ENCODE results near the gene PPFIA1.

PPFIA1 gene

DNA sequence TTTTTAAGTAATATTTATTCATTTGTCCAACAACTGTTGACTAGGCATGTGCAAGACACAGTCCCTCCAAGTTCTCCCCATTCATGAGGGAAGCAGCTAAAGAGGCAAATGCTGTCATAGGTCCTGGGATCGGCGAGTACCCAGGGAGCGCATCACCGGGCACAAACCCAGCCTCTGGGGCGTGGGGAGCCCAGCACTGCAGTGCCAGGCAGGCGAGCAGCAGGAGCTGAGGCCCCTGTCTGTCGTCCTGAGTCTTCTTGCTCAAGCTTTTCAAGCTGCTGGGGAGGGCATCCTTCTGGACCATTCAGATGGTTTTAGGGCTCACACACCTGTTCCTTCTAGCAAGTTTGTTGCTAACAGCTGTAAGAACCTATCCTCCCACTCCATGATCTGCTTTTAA, 62.1 kb downstream of the PPFIA1 start:
- H3F3A ChIP-seq (ENCODE audit: insufficient read depth): no peaks in the 10 kb centered on the region
- no peak overlapping the region for H3K9ac ChIP-seq (ENCODE audit: low read length)
- no peak for TF ChIP-seq EZH2phosphoT487 (conservative IDR thresholded peaks at IDR 0.05; ENCODE audit: low read length)
- TF ChIP-seq, protein P1, sequence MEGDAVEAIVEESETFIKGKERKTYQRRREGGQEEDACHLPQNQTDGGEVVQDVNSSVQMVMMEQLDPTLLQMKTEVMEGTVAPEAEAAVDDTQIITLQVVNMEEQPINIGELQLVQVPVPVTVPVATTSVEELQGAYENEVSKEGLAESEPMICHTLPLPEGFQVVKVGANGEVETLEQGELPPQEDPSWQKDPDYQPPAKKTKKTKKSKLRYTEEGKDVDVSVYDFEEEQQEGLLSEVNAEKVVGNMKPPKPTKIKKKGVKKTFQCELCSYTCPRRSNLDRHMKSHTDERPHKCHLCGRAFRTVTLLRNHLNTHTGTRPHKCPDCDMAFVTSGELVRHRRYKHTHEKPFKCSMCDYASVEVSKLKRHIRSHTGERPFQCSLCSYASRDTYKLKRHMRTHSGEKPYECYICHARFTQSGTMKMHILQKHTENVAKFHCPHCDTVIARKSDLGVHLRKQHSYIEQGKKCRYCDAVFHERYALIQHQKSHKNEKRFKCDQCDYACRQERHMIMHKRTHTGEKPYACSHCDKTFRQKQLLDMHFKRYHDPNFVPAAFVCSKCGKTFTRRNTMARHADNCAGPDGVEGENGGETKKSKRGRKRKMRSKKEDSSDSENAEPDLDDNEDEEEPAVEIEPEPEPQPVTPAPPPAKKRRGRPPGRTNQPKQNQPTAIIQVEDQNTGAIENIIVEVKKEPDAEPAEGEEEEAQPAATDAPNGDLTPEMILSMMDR (IDR thresholded peaks at IDR 0.05; ENCODE audit: insufficient read depth, low read length, poor library complexity, severe bottlenecking): no peak
- no peaks in the 10 kb centered on the region for H3K27me3 ChIP-seq (ENCODE audit: low read length)
- H3K9me3 ChIP-seq (ENCODE audit: insufficient read depth, low read length): no peaks in the 10 kb centered on the region
- H3K4me3 ChIP-seq (ENCODE audit: insufficient read depth, low read length, poor library complexity, severe bottlenecking): no peak overlapping the region
- H4K20me1 ChIP-seq (ENCODE audit: low read depth, low read length): no peaks in the 10 kb centered on the region
- H3K27ac ChIP-seq (ENCODE audit: low read depth, low read length): no peak overlapping the region
- no peak overlapping the region for H2AFZ ChIP-seq (ENCODE audit: low read depth, low read length, severe bottlenecking)
- H3K36me3 ChIP-seq (ENCODE audit: low read length): peaks cover 25% of the 10 kb centered on the region; the same call in 1 of the 2 replicates
- no peaks in the 10 kb centered on the region for H3K9me2 ChIP-seq (replicated peaks; ENCODE audit: insufficient read depth, low read length)
- H3K4me2 ChIP-seq (ENCODE audit: low read depth, low read length, poor library complexity, severe bottlenecking): no peak overlapping the region
- no peaks in the 10 kb centered on the region for H3K79me2 ChIP-seq (ENCODE audit: insufficient read depth, low read length)

GRCh38 chr11:70333261-70333660, 62.8 kb downstream of the PPFIA1 start:
- H4K20me1 ChIP-seq (ENCODE audit: low read depth, low read length): no peaks in the 10 kb centered on the region
- H2AFZ ChIP-seq (ENCODE audit: low read depth, low read length, severe bottlenecking): no peak overlapping the region
- H3K9me2 ChIP-seq (replicated peaks; ENCODE audit: insufficient read depth, low read length): no peaks in the 10 kb centered on the region
- no peaks in the 10 kb centered on the region for H3F3A ChIP-seq (ENCODE audit: insufficient read depth)
- H3K9ac ChIP-seq (ENCODE audit: low read length): no peak overlapping the region
- H3K36me3 ChIP-seq (ENCODE audit: low read length): peaks cover 26% of the 10 kb centered on the region; the same call in 1 of the 2 replicates
- no peaks in the 10 kb centered on the region for H3K9me3 ChIP-seq (ENCODE audit: insufficient read depth, low read length)
- H3K79me2 ChIP-seq (ENCODE audit: insufficient read depth, low read length): no peaks in the 10 kb centered on the region
- TF ChIP-seq, protein P1 (IDR thresholded peaks at IDR 0.05; ENCODE audit: insufficient read depth, low read length, poor library complexity, severe bottlenecking): no peak
- no peak for TF ChIP-seq EZH2phosphoT487 (conservative IDR thresholded peaks at IDR 0.05; ENCODE audit: low read length)
- H3K27ac ChIP-seq (ENCODE audit: low read depth, low read length): no peak overlapping the region
- no peaks in the 10 kb centered on the region for H3K27me3 ChIP-seq (ENCODE audit: low read length)
- H3K4me3 ChIP-seq (ENCODE audit: insufficient read depth, low read length, poor library complexity, severe bottlenecking): no peak overlapping the region
- no peak overlapping the region for H3K4me2 ChIP-seq (ENCODE audit: low read depth, low read length, poor library complexity, severe bottlenecking)

DNA sequence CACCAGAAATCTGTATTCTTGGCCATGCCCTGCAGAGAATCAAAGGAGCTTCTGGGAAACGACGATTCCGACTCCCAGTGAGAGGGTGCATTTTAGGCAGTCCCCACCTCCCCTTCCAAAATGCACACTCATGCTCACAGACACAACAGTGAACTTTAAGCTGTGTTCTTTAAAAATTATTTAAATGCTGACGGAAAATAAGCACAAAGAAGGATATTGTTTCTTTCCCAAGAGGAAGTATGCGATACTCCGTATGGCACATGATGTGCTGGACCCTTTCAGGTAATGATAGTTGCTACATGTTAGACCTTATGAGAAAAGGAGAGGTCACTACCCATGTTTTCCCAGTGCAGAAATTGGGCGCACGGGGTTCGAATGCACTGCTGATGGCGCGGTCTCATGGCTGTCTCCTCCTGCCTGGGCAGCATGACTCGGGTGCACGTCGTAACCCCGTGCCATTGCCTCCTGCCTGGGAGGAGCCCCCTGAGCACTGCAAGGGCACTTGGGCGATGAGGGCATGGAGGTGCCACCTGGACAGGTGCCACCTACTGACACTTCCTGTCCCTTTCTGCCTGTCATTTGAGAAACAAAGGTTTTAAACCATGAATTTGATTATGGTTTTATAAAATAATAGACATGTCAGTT, 64.0 kb downstream of the PPFIA1 start:
- Histone ChIP-seq H3K9me3 (ENCODE audit: insufficient read depth, low read length) (no peaks in the 10 kb centered on the region), H3K36me3 (ENCODE audit: low read length) (peaks cover 26% of the 10 kb centered on the region; the same call in 1 of the 2 replicates)

DNA sequence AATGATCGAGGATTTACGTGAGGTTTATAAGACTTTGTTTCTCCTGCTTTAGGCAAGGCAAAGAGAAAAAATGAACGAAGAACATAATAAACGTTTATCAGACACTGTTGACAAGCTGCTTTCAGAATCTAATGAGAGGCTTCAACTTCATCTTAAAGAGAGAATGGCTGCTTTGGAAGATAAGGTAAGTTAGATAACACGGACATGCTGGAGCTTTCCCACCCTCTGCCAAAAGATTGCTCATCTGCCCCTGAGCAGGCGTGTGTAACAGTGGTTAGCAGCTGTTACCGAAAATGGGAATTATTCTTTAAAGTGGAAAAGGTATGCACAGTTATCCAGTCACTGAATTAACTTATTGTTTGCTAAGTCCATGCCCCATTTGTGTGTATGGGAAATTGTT, 65.0 kb downstream of the PPFIA1 start:
- no peak overlapping the region for H3K27ac ChIP-seq (ENCODE audit: low read depth, low read length)
- no peaks in the 10 kb centered on the region for H3K27me3 ChIP-seq (ENCODE audit: low read length)
- no peaks in the 10 kb centered on the region for H3F3A ChIP-seq (ENCODE audit: insufficient read depth)
- no peak overlapping the region for H3K4me2 ChIP-seq (ENCODE audit: low read depth, low read length, poor library complexity, severe bottlenecking)
- TF ChIP-seq, protein P1 (IDR thresholded peaks at IDR 0.05; ENCODE audit: insufficient read depth, low read length, poor library complexity, severe bottlenecking): no peak
- no peak for TF ChIP-seq EZH2phosphoT487 (conservative IDR thresholded peaks at IDR 0.05; ENCODE audit: low read length)
- H3K9me3 ChIP-seq (ENCODE audit: insufficient read depth, low read length): no peaks in the 10 kb centered on the region
- no peaks in the 10 kb centered on the region for H3K9me2 ChIP-seq (replicated peaks; ENCODE audit: insufficient read depth, low read length)
- no peak overlapping the region for H2AFZ ChIP-seq (ENCODE audit: low read depth, low read length, severe bottlenecking)
- H3K79me2 ChIP-seq (ENCODE audit: insufficient read depth, low read length): no peaks in the 10 kb centered on the region
- H3K4me3 ChIP-seq (ENCODE audit: insufficient read depth, low read length, poor library complexity, severe bottlenecking): no peak overlapping the region
- H3K9ac ChIP-seq (ENCODE audit: low read length): no peak overlapping the region
- H4K20me1 ChIP-seq (ENCODE audit: low read depth, low read length): no peaks in the 10 kb centered on the region
- peaks cover 20% of the 10 kb centered on the region; the same call in 1 of the 2 replicates for H3K36me3 ChIP-seq (ENCODE audit: low read length)

More for the DNA sequence above, 64.0 kb downstream of the PPFIA1 start:
- no peak for TF ChIP-seq EZH2phosphoT487 (conservative IDR thresholded peaks at IDR 0.05; ENCODE audit: low read length)
- Histone ChIP-seq H3K9ac (ENCODE audit: low read length) (no peak overlapping the region), H3K27ac (ENCODE audit: low read depth, low read length) (no peak overlapping the region), H3K79me2 (ENCODE audit: insufficient read depth, low read length) (no peaks in the 10 kb centered on the region), H3K27me3 (ENCODE audit: low read length) (no peaks in the 10 kb centered on the region), H3F3A (ENCODE audit: insufficient read depth) (no peaks in the 10 kb centered on the region), H2AFZ (ENCODE audit: low read depth, low read length, severe bottlenecking) (no peak overlapping the region), H3K9me2 (replicated peaks; ENCODE audit: insufficient read depth, low read length) (no peaks in the 10 kb centered on the region), H3K4me2 (ENCODE audit: low read depth, low read length, poor library complexity, severe bottlenecking) (no peak overlapping the region), H4K20me1 (ENCODE audit: low read depth, low read length) (no peaks in the 10 kb centered on the region), H3K4me3 (ENCODE audit: insufficient read depth, low read length, poor library complexity, severe bottlenecking) (no peak overlapping the region)
